OCI-LY7 (cell line): ENCODE measurements around the gene DOK7. TPM values are rescaled to one million over a fixed set of nuclear protein-coding genes. Genes with fewer than 3 reads are reported as not detected.

ENCODE experiments used
- BruUV-seq: library from RNA; stranded (reverse); fragments of 400-500 nt; replicated peaks from 2 replicates; lab custom pipeline; 2021; lab: Mats Ljungman, UMichigan
- CTCF ChIA-PET: fragments of 300-600 bp; sonication (Branson Sonifier 250); formaldehyde crosslinking; loops from one replicate; lab custom pipeline; 2022; ENCODE audit warnings: antibody characterized with exemption; ENCODE audit not compliant: unreplicated experiment; lab: Charles Lee
- POLR2A ChIA-PET: fragments of 300-600 bp; sonication (Branson Sonifier 250); formaldehyde crosslinking; loops from one replicate; lab custom pipeline; 2022; ENCODE audit warnings: antibody characterized with exemption; lab: Charles Lee
- DNase-seq: peaks from one replicate; pipeline ENCODE4 v3.0.0-alpha.2; 2015; ENCODE audit warnings: low spot score
- H2AFZ ChIP-seq: fragments of 200-600 bp; sonication (generic), shearing (Covaris generic); 2 replicates; pipeline ENCODE4 v1.6.1; 2014; ENCODE audit warnings: mild to moderate bottlenecking, antibody characterized with exemption, low read length, moderate library complexity
- H3K27ac ChIP-seq: fragments of 200-600 bp; sonication (generic); 2 replicates; pipeline ENCODE4 v1.5.1; 2014; ENCODE audit warnings: mixed run types, low read depth, mild to moderate bottlenecking, moderate library complexity, low read length, inconsistent platforms; ENCODE audit not compliant: poor library complexity, severe bottlenecking
- H3K36me3 ChIP-seq: fragments of 200-600 bp; sonication (generic); 2 replicates; pipeline ENCODE4 v1.6.1; 2014; ENCODE audit warnings: mild to moderate bottlenecking, antibody characterized with exemption, low read length, moderate library complexity, mixed read lengths; ENCODE audit not compliant: insufficient read depth
- H3K4me1 ChIP-seq: fragments of 200-600 bp; sonication (generic); 2 replicates; pipeline ENCODE4 v1.5.1; 2014; ENCODE audit warnings: mild to moderate bottlenecking, low read length; ENCODE audit not compliant: insufficient read depth, poor library complexity, severe bottlenecking
- H3K4me2 ChIP-seq: fragments of 200-600 bp; sonication (generic); 2 replicates; pipeline ENCODE4 v1.6.1; 2014; ENCODE audit warnings: mild to moderate bottlenecking, low read length
- H3K4me3 ChIP-seq: fragments of 200-600 bp; sonication (generic); 2 replicates; pipeline ENCODE4 v1.5.1; 2014; ENCODE audit warnings: mild to moderate bottlenecking, low read depth, low read length; ENCODE audit not compliant: poor library complexity, severe bottlenecking
- H3K79me2 ChIP-seq: fragments of 200-600 bp; sonication (generic); 2 replicates; pipeline ENCODE4 v1.6.1; 2016; ENCODE audit warnings: low read depth, mild to moderate bottlenecking, low read length, moderate library complexity, mixed read lengths; ENCODE audit not compliant: insufficient read depth
- H3K9me2 ChIP-seq: fragments of 200-600 bp; sonication (generic); 2 replicates; pipeline ENCODE4 v1.6.1; 2016; ENCODE audit warnings: mild to moderate bottlenecking, low read length, mixed read lengths; ENCODE audit not compliant: insufficient read depth
- H3K9me3 ChIP-seq: fragments of 200-600 bp; sonication (generic); 2 replicates; pipeline ENCODE4 v1.6.1; 2014; ENCODE audit warnings: mild to moderate bottlenecking, mixed run types, low read length, mixed read lengths
- H4K20me1 ChIP-seq: fragments of 200-600 bp; sonication (generic); 2 replicates; pipeline ENCODE4 v1.6.1; 2014; ENCODE audit warnings: mild to moderate bottlenecking, antibody characterized with exemption, low read length, moderate library complexity, mixed read lengths; ENCODE audit not compliant: insufficient read depth
- CTCF ChIP-seq: fragments of 200-600 bp; sonication (generic); conservative IDR thresholded peaks from 2 replicates; pipeline ENCODE4 v1.5.1; 2014; ENCODE audit warnings: mild to moderate bottlenecking, antibody characterized with exemption, low read length, moderate library complexity, mixed read lengths
- EZH2phosphoT487 ChIP-seq: fragments of 200-600 bp; sonication (generic); IDR thresholded peaks from 2 replicates; pipeline ENCODE4 v1.6.1; 2018; ENCODE audit warnings: low read depth, borderline replicate concordance, mild to moderate bottlenecking, mixed run types, antibody characterized with exemption, low read length, moderate library complexity, mixed read lengths
- intact Hi-C: fragments of 100-400 bp; cut with micrococcal nuclease; formaldehyde crosslinking; loops from one replicate; pipeline ENCODE4 v1.10.0; 2022; ENCODE audit not compliant: unreplicated experiment
- total RNA-seq, 2 experiments: library from RNA; depleted of rRNA in 1 of 2; stranded (reverse); fragments of >200 nt in 1 of 2; shearing (Covaris generic) in 1 of 2; gene quantifications; 2 replicates each; pipeline ENCODE4 v1.2.3, GENCODE V29; 2014 to 2022

The DOK7 gene
- total RNA-seq, 2 experiments from 2014 or later = 1.5 TPM; not detected in 1

DNA sequence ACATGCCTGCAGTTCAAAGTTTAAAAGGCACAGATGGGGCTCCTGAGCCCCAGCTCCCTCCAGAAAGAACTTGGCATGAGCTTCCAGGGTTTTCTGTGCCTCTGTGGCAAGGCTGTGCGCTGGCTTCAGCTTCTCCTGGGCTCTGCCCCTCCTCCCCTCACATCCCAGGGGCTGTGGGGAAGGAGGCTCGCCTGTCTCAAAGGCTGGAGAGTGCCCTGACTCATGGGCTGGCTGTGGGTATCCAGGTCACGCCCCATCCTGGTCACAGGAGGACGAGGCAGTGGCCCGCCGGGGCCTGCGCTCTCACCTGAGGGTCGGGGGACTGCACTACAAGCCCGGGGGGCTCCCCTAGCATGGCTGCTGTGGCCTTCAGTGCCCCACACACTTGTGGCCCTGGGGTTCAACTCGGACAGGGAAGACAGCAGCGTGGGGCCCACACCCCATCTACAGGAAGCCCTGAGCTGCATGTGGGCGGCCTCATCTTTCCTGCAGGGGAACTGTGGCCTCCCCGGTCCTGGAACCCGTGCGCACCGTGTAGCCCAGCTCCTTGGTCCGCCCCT, 51.2 kb downstream of the DOK7 start:
- Histone ChIP-seq H3K4me1 (no peaks in the 10 kb centered on the region), H3K4me3 (no peak overlapping the region), H3K4me2 (no peak overlapping the region), H3K79me2 (no peaks in the 10 kb centered on the region), H3K36me3 (peaks cover 78% of the 10 kb centered on the region), H4K20me1 (no peaks in the 10 kb centered on the region), H2AFZ (no peak overlapping the region), H3K9me3 (no peaks in the 10 kb centered on the region), H3K9me2 (no peaks in the 10 kb centered on the region), H3K27ac (no peak overlapping the region)
- BruUV-seq = no TSS peak
- CTCF ChIA-PET = interaction anchor here (0.5 kb wide), 1 partner anchor 441 kb away, joined by 4 read pairs; no protein-coding TSS in a partner anchor
- intact Hi-C loops = no loop called here
- DNase-seq = no peak
- TF ChIP-seq EZH2phosphoT487 (no peak), CTCF (no peak)
- POLR2A ChIA-PET = no interaction called here

DNA sequence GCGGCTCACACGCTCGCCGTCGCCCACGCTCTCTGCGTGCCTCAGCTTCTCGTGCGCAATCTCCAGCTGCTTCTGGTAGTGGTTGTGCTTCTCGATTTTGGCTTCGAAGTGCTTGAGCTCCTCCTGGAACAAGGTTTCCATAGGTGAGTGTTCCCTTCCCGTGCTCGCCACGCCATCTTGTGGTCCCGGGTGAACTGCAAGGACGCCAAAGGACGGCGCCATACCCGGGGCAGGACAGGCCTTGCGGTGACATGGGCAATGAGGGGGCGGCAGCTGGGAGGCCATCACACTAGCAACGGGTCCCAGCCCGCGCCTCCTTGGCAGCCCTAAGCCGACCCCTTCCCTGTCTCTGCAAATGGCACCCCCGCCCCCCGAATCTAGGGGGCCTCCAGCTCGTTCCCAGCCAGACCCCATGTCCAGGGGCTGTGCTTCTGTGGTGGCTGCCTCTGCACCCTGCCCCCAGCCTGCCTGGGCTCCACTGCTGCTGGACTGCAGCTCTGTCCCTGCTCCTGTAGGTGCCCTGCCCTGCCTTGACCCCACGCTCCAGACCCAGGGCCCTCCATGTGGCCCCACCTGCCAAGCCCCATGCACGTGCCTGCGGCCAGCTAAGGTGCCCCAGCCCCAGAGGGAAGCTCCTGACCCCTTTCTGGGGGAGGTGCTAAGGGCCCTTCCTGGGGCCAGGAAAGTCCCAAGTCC, 51.8 kb downstream of the DOK7 start:
- H3K79me2 ChIP-seq = no peaks in the 10 kb centered on the region
- intact Hi-C loops = no loop called here
- H3K4me1 ChIP-seq = no peaks in the 10 kb centered on the region
- ChIA-PET POLR2A (no interaction called here), CTCF (interaction anchor here (0.5 kb wide), 1 partner anchor 441 kb away, joined by 4 read pairs; no protein-coding TSS in a partner anchor)
- H3K36me3 ChIP-seq = peaks cover 81% of the 10 kb centered on the region
- no peaks in the 10 kb centered on the region for H3K9me2 ChIP-seq
- no TSS peak for BruUV-seq
- H3K4me2 ChIP-seq = no peak overlapping the region
- H3K27ac ChIP-seq = no peak overlapping the region
- H2AFZ ChIP-seq = no peak overlapping the region
- no peak for DNase-seq
- TF ChIP-seq EZH2phosphoT487 (no peak), CTCF (peak; percentile 48; the same call in 1 of the 2 replicates)
- H3K9me3 ChIP-seq = no peaks in the 10 kb centered on the region
- H4K20me1 ChIP-seq = no peaks in the 10 kb centered on the region
- H3K4me3 ChIP-seq = no peak overlapping the region

DNA sequence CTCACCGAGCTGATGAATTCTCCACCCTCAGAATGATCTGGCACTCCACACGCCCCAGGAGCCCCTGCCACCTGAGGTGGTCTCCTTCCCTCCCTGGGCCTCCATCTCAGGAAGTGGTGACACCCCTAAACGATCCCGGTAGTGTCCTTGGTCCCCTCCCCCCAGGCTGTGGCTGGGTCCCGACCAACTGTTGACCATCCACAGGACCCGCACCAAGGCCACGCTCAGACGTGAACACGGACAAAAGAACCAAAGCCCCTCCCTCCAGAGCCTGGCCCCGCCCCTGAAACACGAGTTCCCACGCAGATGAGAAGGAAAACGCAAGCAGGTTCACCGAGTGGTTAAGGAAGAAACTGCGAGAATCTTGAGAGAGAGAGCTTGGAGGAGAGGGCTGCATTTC, 52.5 kb downstream of the DOK7 start:
- ChIA-PET CTCF (no interaction called here), POLR2A (no interaction called here)
- no peak for TF ChIP-seq EZH2phosphoT487
- no peak for TF ChIP-seq CTCF
- no peaks in the 10 kb centered on the region for H3K9me3 ChIP-seq
- no peaks in the 10 kb centered on the region for H3K9me2 ChIP-seq
- H3K4me2 ChIP-seq = no peak overlapping the region
- H4K20me1 ChIP-seq = no peaks in the 10 kb centered on the region
- no peaks in the 10 kb centered on the region for H3K4me1 ChIP-seq
- BruUV-seq = no TSS peak
- H3K79me2 ChIP-seq = no peaks in the 10 kb centered on the region
- no peak overlapping the region for H3K4me3 ChIP-seq
- no peak for DNase-seq
- H2AFZ ChIP-seq = no peak overlapping the region
- intact Hi-C loops = no loop called here
- peaks cover 77% of the 10 kb centered on the region for H3K36me3 ChIP-seq
- H3K27ac ChIP-seq = no peak overlapping the region
